Activated T-cell treated with anti-CD3 and anti-CD28 coated beads, Interleukin-2, amount 50 U/mL, for 4 hours (primary cell): ENCODE measurements around the gene CD300LG. TPM values are rescaled to one million over a fixed set of nuclear protein-coding genes. Genes with fewer than 3 reads are reported as not detected.
A peak's percentile ranks its signal among the peaks of the same experiment; 100 is the strongest.

Source experiments
- ATAC-seq, 2 donors: fragments of 200-7000 bp; cut with Tn5 transposase; one replicate each; pipeline ENCODE4 v1.10.0; 2021
- DNase-seq: peaks from one replicate; pipeline ENCODE4 v3.0.0-alpha.2; 2020
- H3K27me3 Mint-ChIP-seq: one replicate; pipeline ENCODE4 v1.8.0; 2021; ENCODE audit warnings: low read depth, mixed read lengths
- H3K36me3 Mint-ChIP-seq: one replicate; pipeline ENCODE4 v1.8.0; 2022; ENCODE audit warnings: mixed read lengths; ENCODE audit not compliant: insufficient read depth
- H3K4me1 Mint-ChIP-seq: one replicate; pipeline ENCODE4 v1.8.0; 2021; ENCODE audit warnings: low read depth, mixed read lengths
- H3K4me3 Mint-ChIP-seq: one replicate; pipeline ENCODE4 v1.8.0; 2021; ENCODE audit warnings: mild to moderate bottlenecking, moderate library complexity, mixed read lengths
- H3K9me3 Mint-ChIP-seq: one replicate; pipeline ENCODE4 v1.8.0; 2021; ENCODE audit warnings: mixed read lengths
- total RNA-seq, 3 donors: library from RNA; stranded (reverse); gene quantifications; one replicate each; pipeline ENCODE4 v1.2.1, GENCODE V29; 2021

CD300LG gene
- total RNA-seq, 3 donors from 2014 or later, result not detected

- no peak for DNase-seq
- ATAC-seq, result no peak
Observed at GRCh38 chr17:43816336-43817320, 30.3 kb upstream of the CD300LG start.

GRCh38 chr17:43817826-43818225 is 29.1 kb upstream of the CD300LG start:
- ATAC-seq, result no peak
- peaks cover 4% of the 10 kb centered on the region for H3K27me3 Mint-ChIP-seq
- no peaks in the 10 kb centered on the region for H3K4me1 Mint-ChIP-seq
- H3K4me3 Mint-ChIP-seq, result no peak overlapping the region
- no peaks in the 10 kb centered on the region for H3K9me3 Mint-ChIP-seq
- no peak for DNase-seq
- no peaks in the 10 kb centered on the region for H3K36me3 Mint-ChIP-seq

More at GRCh38 chr17:43816336-43817320, 30.3 kb upstream of the CD300LG start:
- Mint-ChIP-seq H3K4me1 (no peaks in the 10 kb centered on the region), H3K36me3 (no peaks in the 10 kb centered on the region), H3K27me3 (peaks cover 6% of the 10 kb centered on the region), H3K4me3 (no peak overlapping the region), H3K9me3 (no peaks in the 10 kb centered on the region)

GRCh38 chr17:43818966-43819365 is 28.0 kb upstream of the CD300LG start:
- Mint-ChIP-seq H3K27me3 (no peaks in the 10 kb centered on the region), H3K4me3 (no peak overlapping the region), H3K4me1 (no peaks in the 10 kb centered on the region), H3K9me3 (no peaks in the 10 kb centered on the region), H3K36me3 (no peaks in the 10 kb centered on the region)
- DNase-seq, result no peak
- ATAC-seq, result no peak

GRCh38 chr17:43820759-43821158 is 26.2 kb upstream of the CD300LG start:
- H3K27me3 Mint-ChIP-seq, result no peaks in the 10 kb centered on the region
- H3K36me3 Mint-ChIP-seq, result no peaks in the 10 kb centered on the region
- no peak overlapping the region for H3K4me3 Mint-ChIP-seq
- ATAC-seq, result no peak
- H3K4me1 Mint-ChIP-seq, result no peaks in the 10 kb centered on the region
- DNase-seq, result no peak
- H3K9me3 Mint-ChIP-seq, result no peaks in the 10 kb centered on the region

GRCh38 chr17:43822570-43823190 is 24.3 kb upstream of the CD300LG start:
- Mint-ChIP-seq H3K4me3 (no peak overlapping the region), H3K27me3 (no peaks in the 10 kb centered on the region), H3K36me3 (no peaks in the 10 kb centered on the region), H3K9me3 (no peaks in the 10 kb centered on the region), H3K4me1 (no peaks in the 10 kb centered on the region)
- ATAC-seq (no peak), DNase-seq (no peak)

- DNase-seq (no peak), ATAC-seq (no peak)
- Mint-ChIP-seq H3K4me1 (no peaks in the 10 kb centered on the region), H3K4me3 (no peak overlapping the region), H3K36me3 (no peaks in the 10 kb centered on the region), H3K27me3 (no peaks in the 10 kb centered on the region), H3K9me3 (no peaks in the 10 kb centered on the region)
Observed at GRCh38 chr17:43823350-43824084, 23.5 kb upstream of the CD300LG start.

- H3K4me3 Mint-ChIP-seq, result no peak overlapping the region
- DNase-seq, result no peak
- no peaks in the 10 kb centered on the region for H3K27me3 Mint-ChIP-seq
- no peak for ATAC-seq
- H3K36me3 Mint-ChIP-seq, result no peaks in the 10 kb centered on the region
- H3K4me1 Mint-ChIP-seq, result no peaks in the 10 kb centered on the region
- no peaks in the 10 kb centered on the region for H3K9me3 Mint-ChIP-seq
Observed at GRCh38 chr17:43825567-43825966, 21.4 kb upstream of the CD300LG start.

GRCh38 chr17:43826206-43826605 is 20.8 kb upstream of the CD300LG start:
- Mint-ChIP-seq H3K4me1 (peaks cover 3% of the 10 kb centered on the region), H3K9me3 (no peaks in the 10 kb centered on the region), H3K36me3 (no peaks in the 10 kb centered on the region), H3K4me3 (no peak overlapping the region), H3K27me3 (peaks cover 3% of the 10 kb centered on the region)
- ATAC-seq, result no peak
- DNase-seq, result no peak

GRCh38 chr17:43827596-43827995 is 19.4 kb upstream of the CD300LG start:
- Mint-ChIP-seq H3K4me1 (peaks cover 3% of the 10 kb centered on the region), H3K36me3 (no peaks in the 10 kb centered on the region), H3K27me3 (peaks cover 13% of the 10 kb centered on the region), H3K9me3 (no peaks in the 10 kb centered on the region), H3K4me3 (no peak overlapping the region)
- ATAC-seq (no peak), DNase-seq (no peak)

- Mint-ChIP-seq H3K4me3 (no peak overlapping the region), H3K36me3 (no peaks in the 10 kb centered on the region), H3K4me1 (peaks cover 10% of the 10 kb centered on the region), H3K27me3 (peaks cover 28% of the 10 kb centered on the region), H3K9me3 (no peaks in the 10 kb centered on the region)
- DNase-seq (no peak), ATAC-seq (no peak)
Observed at GRCh38 chr17:43829738-43830137, 17.2 kb upstream of the CD300LG start.

GRCh38 chr17:43830510-43831140 is 16.4 kb upstream of the CD300LG start:
- no peak for DNase-seq
- Mint-ChIP-seq H3K27me3 (peaks cover 32% of the 10 kb centered on the region), H3K4me3 (no peak overlapping the region), H3K9me3 (no peaks in the 10 kb centered on the region), H3K36me3 (no peaks in the 10 kb centered on the region), H3K4me1 (peaks cover 10% of the 10 kb centered on the region)
- peak; percentile 10 to 41 for ATAC-seq

GRCh38 chr17:43831633-43832032 is 15.3 kb upstream of the CD300LG start:
- DNase-seq (no peak), ATAC-seq (no peak)
- H3K27me3 Mint-ChIP-seq, result peaks cover 40% of the 10 kb centered on the region
- H3K4me1 Mint-ChIP-seq, result peaks cover 10% of the 10 kb centered on the region
- H3K36me3 Mint-ChIP-seq, result no peaks in the 10 kb centered on the region
- H3K9me3 Mint-ChIP-seq, result no peaks in the 10 kb centered on the region
- peak overlapping the region; percentile 24 for H3K4me3 Mint-ChIP-seq

GRCh38 chr17:43832168-43832975 is 14.6 kb upstream of the CD300LG start:
- H3K27me3 Mint-ChIP-seq, result peaks cover 43% of the 10 kb centered on the region
- peak overlapping the region; percentile 65 for H3K4me3 Mint-ChIP-seq
- H3K36me3 Mint-ChIP-seq, result no peaks in the 10 kb centered on the region
- peaks cover 10% of the 10 kb centered on the region for H3K4me1 Mint-ChIP-seq
- peak; percentile 47 to 51 for ATAC-seq
- no peak for DNase-seq
- H3K9me3 Mint-ChIP-seq, result no peaks in the 10 kb centered on the region
